ENCODE measurements around the gene TCIRG1.

- TF ChIP-seq, protein P1, sequence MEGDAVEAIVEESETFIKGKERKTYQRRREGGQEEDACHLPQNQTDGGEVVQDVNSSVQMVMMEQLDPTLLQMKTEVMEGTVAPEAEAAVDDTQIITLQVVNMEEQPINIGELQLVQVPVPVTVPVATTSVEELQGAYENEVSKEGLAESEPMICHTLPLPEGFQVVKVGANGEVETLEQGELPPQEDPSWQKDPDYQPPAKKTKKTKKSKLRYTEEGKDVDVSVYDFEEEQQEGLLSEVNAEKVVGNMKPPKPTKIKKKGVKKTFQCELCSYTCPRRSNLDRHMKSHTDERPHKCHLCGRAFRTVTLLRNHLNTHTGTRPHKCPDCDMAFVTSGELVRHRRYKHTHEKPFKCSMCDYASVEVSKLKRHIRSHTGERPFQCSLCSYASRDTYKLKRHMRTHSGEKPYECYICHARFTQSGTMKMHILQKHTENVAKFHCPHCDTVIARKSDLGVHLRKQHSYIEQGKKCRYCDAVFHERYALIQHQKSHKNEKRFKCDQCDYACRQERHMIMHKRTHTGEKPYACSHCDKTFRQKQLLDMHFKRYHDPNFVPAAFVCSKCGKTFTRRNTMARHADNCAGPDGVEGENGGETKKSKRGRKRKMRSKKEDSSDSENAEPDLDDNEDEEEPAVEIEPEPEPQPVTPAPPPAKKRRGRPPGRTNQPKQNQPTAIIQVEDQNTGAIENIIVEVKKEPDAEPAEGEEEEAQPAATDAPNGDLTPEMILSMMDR (IDR thresholded peaks at IDR 0.05 in 4 of 5, conservative IDR thresholded peaks at IDR 0.05 in 1 of 5) = no peak
- TF ChIP-seq POLR2A (IDR thresholded peaks at IDR 0.05) = no peak
Observed at GRCh38 chr11:68012044-68012842, 26.6 kb upstream of the TCIRG1 start.
